ENCODE results near the gene LRRC26.

Gene LRRC26

DNA sequence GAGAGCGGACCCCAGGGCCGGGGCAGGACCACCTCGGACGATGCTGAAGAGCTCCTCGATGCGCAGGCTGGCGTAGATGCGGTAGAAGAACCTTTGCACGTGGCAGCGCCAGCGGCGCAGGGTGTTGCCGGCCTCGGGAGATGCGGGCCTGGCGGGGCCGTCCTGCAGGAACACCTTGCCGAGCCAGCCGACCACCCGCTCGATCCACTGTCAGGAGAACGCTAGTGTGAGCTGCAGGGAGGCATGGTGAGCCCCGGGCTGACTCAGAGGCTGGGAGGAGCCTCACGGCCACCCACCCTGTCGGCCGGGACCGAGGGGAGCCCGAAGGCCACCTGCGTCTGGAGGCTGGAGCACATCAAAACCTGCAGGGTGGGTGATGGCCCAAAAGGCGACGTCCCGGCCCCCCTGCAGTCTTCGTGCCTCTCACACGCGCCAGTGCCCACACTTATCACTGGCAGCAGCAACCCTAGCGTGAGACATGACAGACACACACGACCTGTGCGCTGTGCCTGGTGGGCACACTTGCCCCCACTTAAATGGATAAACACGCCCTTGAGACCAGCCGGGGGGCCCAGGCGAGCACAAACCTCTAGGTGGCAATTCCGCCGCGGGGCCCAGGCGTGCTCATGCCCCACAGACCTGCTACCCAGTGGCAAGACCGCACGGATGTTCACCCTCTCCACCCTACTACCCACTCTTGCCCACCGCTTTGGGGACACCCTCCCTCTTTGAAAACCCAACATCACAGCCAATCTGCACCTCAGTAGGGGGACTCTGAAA, 15.2 kb upstream of the LRRC26 start:
- no peak for DNase-seq

DNA sequence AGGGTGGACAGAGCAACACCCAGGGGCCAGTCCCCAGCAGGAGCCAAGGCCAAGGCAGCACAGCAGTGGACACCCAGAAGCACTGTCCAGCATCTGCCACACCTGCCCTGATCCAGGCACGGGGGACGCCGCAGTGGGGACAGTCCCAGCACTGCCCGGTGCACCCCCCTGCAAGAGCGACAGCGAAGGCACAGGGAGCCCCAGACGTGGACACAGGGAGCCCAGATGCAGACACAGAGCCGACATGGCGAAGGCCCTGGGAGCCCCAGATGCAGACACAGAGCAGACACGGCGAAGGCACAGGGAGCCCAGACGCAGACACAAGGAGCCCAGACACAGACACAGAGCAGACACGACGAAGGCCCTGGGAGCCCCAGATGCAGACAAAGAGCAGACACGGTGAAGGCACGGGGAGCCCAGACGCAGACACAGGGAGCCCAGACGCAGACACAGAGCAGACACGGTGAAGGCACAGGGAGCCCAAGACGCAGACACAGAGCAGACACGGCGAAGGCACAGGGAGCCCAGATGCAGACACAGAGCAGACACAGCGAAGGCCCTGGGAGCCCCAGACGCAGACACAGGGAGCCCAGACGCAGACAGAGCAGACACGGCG, 14.2 kb upstream of the LRRC26 start:
- DNase-seq = no peak

DNA sequence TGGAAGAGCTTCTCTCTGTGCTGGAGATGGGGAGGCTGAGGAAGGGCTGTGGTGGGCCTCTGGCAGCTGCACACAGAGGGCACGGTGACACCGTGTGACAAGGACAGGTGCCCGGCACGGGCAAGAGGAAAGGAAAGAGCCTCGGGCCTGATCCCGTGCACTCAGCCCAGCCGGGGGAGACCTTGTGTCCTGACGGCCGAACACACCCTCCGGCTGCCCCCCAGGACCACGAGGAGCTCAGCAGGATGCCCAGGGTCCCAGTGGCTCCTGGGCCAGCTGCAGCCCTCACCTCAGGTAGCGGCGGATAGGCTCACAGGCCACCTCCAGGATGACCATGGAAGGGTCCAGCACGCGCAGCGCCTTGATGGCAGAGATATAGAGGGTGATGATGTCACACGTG, 13.0 kb upstream of the LRRC26 start:
- no peak for DNase-seq

- no peak for DNase-seq
Observed at GRCh38 chr9:137181680-137182079, 11.8 kb upstream of the LRRC26 start.

DNA sequence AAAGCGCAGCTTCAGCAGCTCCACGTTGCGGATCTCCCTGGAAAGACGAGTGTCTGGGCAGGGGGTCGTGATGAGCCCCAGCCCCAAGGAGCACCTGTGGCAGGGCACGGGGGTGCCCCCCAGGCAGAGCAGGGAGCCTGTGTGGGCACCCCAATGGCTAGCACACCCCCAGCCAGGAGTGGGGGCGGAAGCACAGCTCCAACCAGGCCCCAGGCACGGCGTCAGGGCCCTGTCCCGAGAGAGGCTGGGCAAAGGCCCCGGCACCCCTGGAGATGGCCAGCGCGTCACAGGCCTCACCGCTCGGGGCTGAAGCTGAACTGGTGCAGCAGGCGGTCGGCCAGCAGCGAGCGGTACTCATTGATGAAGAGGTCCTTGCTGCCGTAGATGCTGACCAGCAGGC, 10.6 kb upstream of the LRRC26 start:
- DNase-seq = no peak

DNA sequence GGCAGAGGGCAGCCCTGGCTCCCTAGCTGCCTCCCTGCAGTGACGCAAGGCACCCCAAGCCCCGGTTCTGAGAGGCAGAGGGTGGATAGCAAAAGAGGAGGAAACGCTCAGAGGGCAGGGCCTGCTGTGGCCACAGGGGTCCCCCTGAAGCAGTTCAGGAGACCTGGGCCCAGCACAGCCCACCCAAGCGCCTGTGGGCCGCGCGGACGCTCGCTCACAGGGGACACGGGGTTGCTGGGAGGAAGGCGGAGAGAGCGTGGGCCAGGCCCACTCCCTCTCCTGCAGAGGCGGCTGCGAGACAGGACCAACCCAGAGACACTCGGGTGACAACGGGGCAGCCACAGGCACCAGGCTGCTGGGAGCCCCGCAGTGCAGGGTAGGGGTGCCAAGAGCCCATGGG, 9.9 kb upstream of the LRRC26 start:
- no peak for DNase-seq

DNA sequence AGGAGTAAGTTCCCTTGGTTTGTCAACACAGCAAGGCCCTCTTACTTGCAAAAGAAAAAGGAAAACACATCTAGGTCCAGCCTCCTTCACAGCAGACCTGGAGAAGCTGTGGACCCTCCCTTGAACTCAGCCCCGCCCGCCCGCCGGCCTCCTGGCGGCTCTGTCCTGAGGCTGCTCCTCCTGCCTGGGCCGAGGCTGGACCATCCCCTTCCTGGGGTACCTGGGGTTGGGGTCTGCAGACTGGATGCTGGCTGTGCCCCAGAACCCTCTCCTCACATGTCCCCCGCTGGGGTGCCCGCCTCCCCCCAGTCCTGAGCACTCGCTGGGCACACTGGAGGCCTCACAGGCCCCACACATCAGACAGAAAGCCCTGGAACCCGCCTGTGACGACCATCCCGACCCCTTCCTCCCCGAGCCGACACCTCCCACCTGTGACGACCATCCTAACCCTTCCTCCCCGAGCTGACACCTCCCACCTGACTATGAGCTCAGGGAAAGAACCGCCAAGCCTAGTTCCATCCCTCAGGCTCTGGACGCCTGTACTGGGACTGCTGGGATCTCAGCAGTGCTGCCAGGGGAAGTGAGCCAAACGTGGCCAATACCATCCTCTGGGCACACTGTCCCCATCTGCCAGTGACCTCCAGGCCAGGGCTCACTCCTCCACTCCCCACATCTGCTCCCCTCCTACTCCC, 9.2 kb upstream of the LRRC26 start:
- DNase-seq = no peak

- no peak for DNase-seq
Observed at GRCh38 chr9:137178201-137178938, 8.5 kb upstream of the LRRC26 start.

GRCh38 chr9:137176302-137177182, 6.7 kb upstream of the LRRC26 start:
- peak in 8 of 56 donors; percentile 8 to 36 (median 22) for DNase-seq

- no peak for DNase-seq
Observed at GRCh38 chr9:137175345-137175961, 5.6 kb upstream of the LRRC26 start.

- DNase-seq = no peak
Observed at GRCh38 chr9:137174722-137175293, 5.0 kb upstream of the LRRC26 start.

DNA sequence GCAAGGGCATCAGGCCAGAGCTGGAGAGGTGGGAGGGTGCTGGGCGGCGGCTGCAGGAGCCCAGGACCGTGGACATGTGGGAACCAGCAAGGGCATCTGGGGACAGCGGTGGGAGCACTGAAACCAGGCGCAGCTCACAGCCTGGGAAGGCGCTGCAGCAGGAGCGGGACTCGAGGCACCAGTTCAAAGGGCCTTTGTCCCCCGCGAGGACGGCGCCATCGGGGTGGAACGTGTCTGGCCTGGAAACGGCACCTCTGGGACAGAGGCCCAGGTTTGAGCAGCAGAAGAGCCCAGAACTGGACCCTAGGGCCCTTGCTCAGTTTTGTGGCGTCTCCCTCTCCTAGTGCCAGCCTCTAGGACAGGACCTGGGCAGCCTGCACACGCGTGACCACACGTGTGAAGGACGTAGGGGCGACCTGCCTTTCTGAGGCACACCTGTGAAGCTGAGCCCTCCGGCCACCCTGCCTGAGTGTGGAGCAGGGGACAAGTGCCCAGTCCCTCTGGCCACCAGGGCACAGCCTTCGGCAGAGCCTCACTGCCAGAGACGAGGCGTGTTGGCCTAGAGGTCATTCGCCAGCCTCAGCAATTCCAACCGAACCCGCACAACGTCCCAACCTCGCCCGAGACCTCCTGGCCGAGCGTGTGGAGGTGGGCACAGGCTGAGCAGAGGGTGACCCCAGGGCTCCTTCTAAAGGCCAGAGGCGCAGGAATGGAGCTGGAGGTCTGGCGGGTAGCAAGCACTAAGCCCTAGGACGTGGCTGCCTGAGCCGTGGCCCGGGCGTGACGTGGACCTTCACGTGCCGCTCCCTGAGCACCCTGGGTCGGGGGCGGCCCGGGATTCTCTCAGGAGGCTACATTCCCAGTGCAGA, 4.2 kb upstream of the LRRC26 start:
- DNase-seq = peak in 5 of 56 donors; percentile 25 to 45 (median 34)

DNA sequence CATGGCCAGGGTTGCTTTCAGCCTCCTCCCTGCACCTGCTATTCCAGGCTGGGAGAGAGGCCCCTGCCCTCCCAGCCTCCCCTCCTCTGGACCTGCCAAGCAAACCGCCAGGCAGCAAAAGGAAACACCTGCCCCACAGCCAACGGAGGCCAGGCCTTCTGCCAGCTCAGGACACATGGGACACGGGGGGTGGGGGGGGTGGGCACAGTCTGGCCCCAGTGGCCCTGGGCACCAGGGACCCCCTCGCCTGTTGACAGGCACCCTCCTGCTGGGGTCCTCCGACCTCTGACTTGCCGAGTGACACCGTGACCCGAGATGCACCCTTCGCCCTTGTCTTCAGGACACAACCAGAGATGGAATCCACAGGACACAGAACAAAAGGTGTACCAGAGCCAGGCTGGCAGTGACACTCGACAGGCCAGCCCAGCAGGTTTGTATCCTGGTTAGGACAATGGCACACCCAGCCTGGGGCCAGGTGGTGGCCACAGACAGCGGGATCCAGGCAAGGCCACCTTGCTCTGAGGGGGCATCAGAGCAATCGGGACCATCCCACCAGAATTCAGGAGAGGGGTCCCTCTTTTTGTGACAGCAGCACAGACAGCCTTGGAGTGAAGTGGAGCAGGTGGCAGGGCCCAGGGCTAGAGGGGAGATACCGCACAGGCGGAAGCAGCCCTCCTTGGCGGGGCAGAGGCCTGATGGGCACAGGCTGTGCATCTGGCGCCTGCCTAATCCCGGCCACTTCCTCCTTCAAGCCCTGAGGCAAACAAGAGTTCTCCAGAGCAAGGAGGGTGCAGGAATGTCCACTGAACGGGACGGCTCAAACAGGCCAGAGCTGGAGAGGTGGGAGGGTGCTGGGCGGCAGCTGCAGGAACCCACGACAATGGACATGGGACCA, 3.3 kb upstream of the LRRC26 start:
- DNase-seq = no peak

DNA sequence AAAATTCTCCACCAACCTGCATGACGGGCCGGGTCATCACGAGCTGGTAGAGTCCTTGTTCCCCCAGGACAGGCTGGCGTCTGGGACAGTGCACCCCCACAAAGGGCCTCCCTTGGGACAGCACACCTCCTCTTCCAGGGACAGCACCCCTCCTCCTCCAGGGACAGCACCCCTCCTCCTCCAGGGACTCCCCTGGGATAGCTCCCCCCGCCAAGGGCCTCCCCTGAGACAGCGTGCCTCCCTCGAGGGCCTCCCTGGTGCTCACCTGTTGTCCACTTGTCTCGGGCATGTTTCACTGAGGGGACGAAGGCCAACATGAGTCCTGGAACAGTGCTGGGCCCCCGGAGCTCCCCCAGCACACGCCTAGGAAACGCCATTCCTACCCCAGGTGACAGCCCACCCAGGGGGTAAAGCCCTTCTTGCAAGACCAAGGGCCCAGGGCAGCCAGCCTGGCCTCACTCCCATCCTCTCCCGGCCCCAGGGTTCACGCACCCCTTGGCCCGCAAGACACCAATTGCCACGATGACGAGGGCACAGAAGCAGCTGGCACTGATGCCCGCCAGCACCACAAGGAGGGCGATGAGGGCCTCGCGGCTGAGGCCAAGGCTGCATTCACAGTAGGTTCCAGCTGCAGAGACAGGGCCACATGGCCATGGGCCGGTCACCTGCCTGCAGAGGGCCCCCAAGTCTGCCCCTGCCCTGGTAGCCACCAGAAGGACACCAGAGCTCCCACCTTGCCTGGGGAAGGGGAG, 1.5 kb upstream of the LRRC26 start:
- DNase-seq = no peak

DNA sequence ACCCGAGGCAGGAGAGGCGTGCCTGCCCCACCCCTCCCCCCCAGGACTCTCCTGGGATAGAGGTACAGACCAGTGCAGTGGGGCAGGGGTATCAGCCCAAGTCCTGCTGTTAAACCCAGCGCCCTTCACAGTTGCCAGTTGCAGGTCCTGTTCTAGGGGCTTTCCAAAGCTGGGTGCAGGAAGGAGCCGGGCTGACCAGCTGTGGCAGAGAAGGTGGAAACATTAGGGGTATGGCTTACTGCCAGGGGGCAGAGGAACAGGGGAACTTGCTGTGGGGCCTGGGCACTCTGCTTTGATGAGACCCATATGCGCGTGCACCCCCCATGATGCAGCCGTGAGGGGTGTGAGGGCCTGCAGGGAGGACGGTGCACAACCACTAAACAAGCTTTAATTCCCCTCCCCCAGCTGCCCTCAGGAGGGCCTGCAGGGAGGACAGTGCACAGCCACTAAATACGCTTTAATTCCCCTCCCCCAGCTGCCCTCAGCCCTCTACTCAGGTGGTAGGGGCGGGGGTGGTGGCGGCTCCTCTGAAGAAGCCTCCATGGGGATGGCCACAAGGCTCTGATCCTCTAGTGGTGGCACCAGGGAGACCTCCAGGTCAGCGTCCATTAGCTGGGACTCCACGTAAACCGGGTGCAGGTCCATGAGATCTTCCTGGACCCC, 766 bp upstream of the LRRC26 start:
- DNase-seq = no peak
